ENCODE results near the gene RRP1B. TPM values are rescaled to one million over a fixed set of nuclear protein-coding genes. Genes with fewer than 3 reads are reported as not detected.

Gene RRP1B
- total and polyA plus RNA-seq, 2 of the 13 experiments (the other 11 are each of a cell fraction or from before 2014, with no cell fraction given) = 16.3 to 46.2 TPM

DNA sequence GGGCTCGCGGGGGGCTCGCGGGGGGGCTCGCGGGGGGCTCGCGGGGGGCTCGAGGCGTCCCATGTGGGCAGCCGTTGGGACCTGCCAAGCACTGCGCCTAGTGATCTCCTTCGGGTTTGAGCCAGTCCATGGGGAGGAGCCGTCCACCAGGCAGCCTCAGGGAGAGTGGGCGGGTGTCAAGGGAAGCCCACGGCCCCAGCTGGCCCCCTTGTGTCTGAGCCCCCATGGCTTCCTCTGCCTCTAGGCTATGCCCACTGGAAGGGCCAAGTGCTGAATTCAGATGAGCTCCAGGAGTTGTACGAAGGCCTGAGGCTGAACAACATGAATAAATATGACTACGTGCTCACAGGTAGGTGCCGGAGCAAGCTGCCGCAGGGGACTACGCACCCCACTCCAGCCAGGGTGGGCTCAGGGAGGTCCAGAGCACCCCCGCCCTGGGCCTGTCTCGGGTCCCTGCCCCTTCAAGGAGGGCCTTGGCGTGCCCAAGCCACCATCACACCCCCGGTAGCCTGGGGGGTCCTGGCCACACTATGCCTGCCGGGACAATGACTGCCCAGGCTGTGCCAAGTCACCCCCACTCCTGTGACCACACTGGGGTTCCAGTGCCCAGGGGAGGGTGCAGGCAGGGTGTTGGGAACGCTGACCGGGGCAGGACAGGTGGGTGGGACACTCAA is 82.2 kb downstream of the RRP1B start:
- no peak; the same call in 2 of the 3 replicates for ATAC-seq
- no peak for FAIRE-seq
- intact Hi-C loops (cut with micrococcal nuclease; ENCODE audit: unreplicated experiment) (no loop called here), in situ Hi-C loops (cut with HindIII; ENCODE audit: extremely low pct_ligation_motif_present, low pct_unique_long_range_greater_than_20kb) (no loop called here)
- Histone ChIP-seq H4K20me1 (ENCODE audit: insufficient read depth, low read length) (peaks cover 2% of the 10 kb centered on the region; the same call in 1 of the 2 replicates), H2AFZ (ENCODE audit: low read length) (no peak overlapping the region), H3K27me3 (ENCODE audit: control insufficient read depth in 1 of 2, insufficient read depth in 2 of 2, low read length in 2 of 2) (no peaks in the 10 kb centered on the region), H3K36me3 (replicated peaks in 1 of 2; ENCODE audit: control insufficient read depth in 1 of 2, insufficient read depth in 2 of 2, low read length in 2 of 2) (peaks cover 20 to 40% of the 10 kb centered on the region in 2 experiments), H3K9me3 (ENCODE audit: low read length) (no peaks in the 10 kb centered on the region), H3K9ac (ENCODE audit: insufficient read depth, low read depth, low read length) (no peak overlapping the region), H3K4me2 (ENCODE audit: low read depth, low read length) (no peak overlapping the region), H3K4me1 (ENCODE audit: insufficient read depth, low read length) (peaks cover 23% of the 10 kb centered on the region), H3K4me3 (replicated peaks in 1 of 3; ENCODE audit: insufficient read depth in 1 of 3, low read depth in 2 of 3, low read length in 3 of 3) (no peak overlapping the region), H3K79me2 (ENCODE audit: insufficient read depth, low read length) (peaks cover 6% of the 10 kb centered on the region), H3K27ac (ENCODE audit: extremely low read length, insufficient read depth, low read length) (no peak overlapping the region)
- BruUV-seq (replicated peaks) = no TSS peak
- DNase-seq (ENCODE audit: low spot score) = no peak
- whole genome bisulfite sequencing (ENCODE audit: low lambda C conversion rate) = 92% methylated on average over 12 of the region's 28 CpGs
- TF ChIP-seq AGO2 (optimal IDR thresholded peaks at IDR 0.05; ENCODE audit: low read depth, low read length) = peak; percentile 18
- TF ChIP-seq ZNF841 (CRISPR knock-in tag; IDR thresholded peaks at IDR 0.05; ENCODE audit: borderline replicate concordance) = no peak
- POLR2A ChIA-PET = no interaction called here
- CTCF ChIA-PET (ENCODE audit: low intra/inter-chr PET ratio, low total read pairs) = no interaction called here

GRCh38 chr21:43743947-43744346 is 84.6 kb downstream of the RRP1B start:
- ChIA-PET CTCF (ENCODE audit: low intra/inter-chr PET ratio, low total read pairs) (no interaction called here), POLR2A (no interaction called here)
- intact Hi-C loops (cut with micrococcal nuclease; ENCODE audit: unreplicated experiment) = no loop called here
- no peak overlapping the region for H3K27ac ChIP-seq (ENCODE audit: extremely low read length, insufficient read depth, low read length)
- no peak overlapping the region for H3K9ac ChIP-seq (ENCODE audit: insufficient read depth, low read depth, low read length)
- H4K20me1 ChIP-seq (ENCODE audit: insufficient read depth, low read length) = 0 out of 2 replicates have a peak, but pooled peaks cover 2% of the 10 kb centered on the region
- in situ Hi-C loops (cut with HindIII; ENCODE audit: extremely low pct_ligation_motif_present, low pct_unique_long_range_greater_than_20kb) = no loop called here
- TF ChIP-seq AGO2 (optimal IDR thresholded peaks at IDR 0.05; ENCODE audit: low read depth, low read length) (peak; percentile 34), KMT2B (CRISPR knock-in tag; IDR thresholded peaks at IDR 0.05) (no peak)
- H3K27me3 ChIP-seq (ENCODE audit: control insufficient read depth in 1 of 2, insufficient read depth in 2 of 2, low read length in 2 of 2) = no peaks in the 10 kb centered on the region
- FAIRE-seq = no peak
- no peak for ATAC-seq
- H3K79me2 ChIP-seq (ENCODE audit: insufficient read depth, low read length) = no peaks in the 10 kb centered on the region
- no peak for DNase-seq (ENCODE audit: low spot score)
- WGBS (ENCODE audit: low lambda C conversion rate) = 100% methylated on average over 7 of the region's 8 CpGs
- H3K4me1 ChIP-seq (ENCODE audit: insufficient read depth, low read length) = no peaks in the 10 kb centered on the region
- H2AFZ ChIP-seq (ENCODE audit: low read length) = no peak overlapping the region
- BruUV-seq (replicated peaks) = no TSS peak
- H3K9me3 ChIP-seq (ENCODE audit: low read length) = no peaks in the 10 kb centered on the region
- no peak overlapping the region for H3K4me2 ChIP-seq (ENCODE audit: low read depth, low read length)
- no peak overlapping the region for H3K4me3 ChIP-seq (replicated peaks in 1 of 3; ENCODE audit: insufficient read depth in 1 of 3, low read depth in 2 of 3, low read length in 3 of 3)
- H3K36me3 ChIP-seq (replicated peaks in 1 of 2; ENCODE audit: control insufficient read depth in 1 of 2, insufficient read depth in 2 of 2, low read length in 2 of 2) = peaks cover 28 to 53% of the 10 kb centered on the region in 2 experiments
